Lower leg skin (tissue), 3 donors: ENCODE data around the gene DTNB.

Source experiments
- POLR2A ChIP-seq, 2 donors: fragments of 450-650 bp; IDR thresholded peaks; one replicate each; pipeline ENCODE4 v1.6.1; 2016 to 2017; ENCODE audit warnings: antibody characterized with exemption in 2 of 2, mild to moderate bottlenecking in 1 of 2, moderate library complexity in 1 of 2
- TF ChIP-seq, protein P1 (sequence below), 3 donors: fragments of 450-650 bp; IDR thresholded peaks; one replicate each; pipeline ENCODE4 v1.5.1; 2016; ENCODE audit warnings: antibody characterized with exemption in 3 of 3, mild to moderate bottlenecking in 3 of 3, moderate library complexity in 2 of 3

DNA sequence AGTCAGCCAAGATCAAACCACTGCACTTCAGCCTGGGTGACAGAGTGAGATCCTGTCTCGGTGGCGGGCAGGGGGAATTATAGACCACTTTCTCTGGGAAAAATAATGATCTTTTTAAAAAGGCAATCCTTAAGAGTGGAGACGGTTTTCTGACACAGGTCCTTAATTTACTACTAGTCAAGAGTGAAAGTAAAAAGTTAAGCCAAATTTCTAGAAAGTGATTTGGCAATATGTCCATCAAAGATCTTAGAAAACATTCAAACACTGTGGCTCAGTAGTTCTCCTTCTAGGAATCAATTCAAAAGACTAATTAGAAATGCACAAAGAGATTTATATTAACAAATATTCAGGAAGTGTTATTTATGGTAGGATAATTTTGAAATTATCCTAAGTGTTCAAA, 183.2 kb downstream of the DTNB start:
- TF ChIP-seq, protein P1, sequence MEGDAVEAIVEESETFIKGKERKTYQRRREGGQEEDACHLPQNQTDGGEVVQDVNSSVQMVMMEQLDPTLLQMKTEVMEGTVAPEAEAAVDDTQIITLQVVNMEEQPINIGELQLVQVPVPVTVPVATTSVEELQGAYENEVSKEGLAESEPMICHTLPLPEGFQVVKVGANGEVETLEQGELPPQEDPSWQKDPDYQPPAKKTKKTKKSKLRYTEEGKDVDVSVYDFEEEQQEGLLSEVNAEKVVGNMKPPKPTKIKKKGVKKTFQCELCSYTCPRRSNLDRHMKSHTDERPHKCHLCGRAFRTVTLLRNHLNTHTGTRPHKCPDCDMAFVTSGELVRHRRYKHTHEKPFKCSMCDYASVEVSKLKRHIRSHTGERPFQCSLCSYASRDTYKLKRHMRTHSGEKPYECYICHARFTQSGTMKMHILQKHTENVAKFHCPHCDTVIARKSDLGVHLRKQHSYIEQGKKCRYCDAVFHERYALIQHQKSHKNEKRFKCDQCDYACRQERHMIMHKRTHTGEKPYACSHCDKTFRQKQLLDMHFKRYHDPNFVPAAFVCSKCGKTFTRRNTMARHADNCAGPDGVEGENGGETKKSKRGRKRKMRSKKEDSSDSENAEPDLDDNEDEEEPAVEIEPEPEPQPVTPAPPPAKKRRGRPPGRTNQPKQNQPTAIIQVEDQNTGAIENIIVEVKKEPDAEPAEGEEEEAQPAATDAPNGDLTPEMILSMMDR (IDR thresholded peaks at IDR 0.05): no peak
- no peak for TF ChIP-seq POLR2A (IDR thresholded peaks at IDR 0.05)
